Measurements from ENCODE around the gene SPAG6.

- TF ChIP-seq CTCF (IDR thresholded peaks at IDR 0.05), result no peak
- no peak for TF ChIP-seq POLR2AphosphoS5 (IDR thresholded peaks at IDR 0.05)
- TF ChIP-seq EP300 (IDR thresholded peaks at IDR 0.05), result no peak
- no peak for TF ChIP-seq POLR2A (IDR thresholded peaks at IDR 0.05; ENCODE audit: low read depth)
These were observed 1.0 kb upstream of the SPAG6 start for GRCh38 chr10:22344249-22344648.
